Pons (tissue), 1 donor: ENCODE measurements around the gene CNPY2.
"Not testable (repeated sequence)": the region's sequence is repeated elsewhere in the genome, so short reads cannot be mapped to it uniquely, and the experiment has no call there.

ENCODE experiments used
- DNase-seq: peaks from one replicate; pipeline ENCODE4 v3.0.0-alpha.2; 2016; ENCODE audit warnings: low spot score

CNPY2 gene

DNA sequence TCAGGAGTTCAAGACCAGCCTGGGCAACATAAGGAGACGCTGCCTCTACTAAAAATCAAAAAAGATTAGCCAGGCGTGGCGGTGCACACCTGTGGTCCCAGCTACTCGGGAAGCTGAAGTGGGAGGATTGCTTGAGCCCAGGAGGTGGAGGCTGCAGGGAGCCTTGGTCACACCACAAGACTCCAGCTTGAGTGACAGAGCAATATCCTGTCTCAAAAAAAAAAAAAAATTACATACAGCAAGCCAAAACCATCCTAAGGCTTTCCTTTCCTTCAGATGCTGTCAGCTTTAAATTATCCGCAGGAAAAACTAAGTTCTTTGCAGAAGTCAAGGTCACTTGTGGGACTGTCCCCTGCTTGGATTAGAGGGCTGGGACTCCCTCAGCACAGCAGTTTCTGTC, 17.0 kb downstream of the CNPY2 start:
- DNase-seq = no peak

DNA sequence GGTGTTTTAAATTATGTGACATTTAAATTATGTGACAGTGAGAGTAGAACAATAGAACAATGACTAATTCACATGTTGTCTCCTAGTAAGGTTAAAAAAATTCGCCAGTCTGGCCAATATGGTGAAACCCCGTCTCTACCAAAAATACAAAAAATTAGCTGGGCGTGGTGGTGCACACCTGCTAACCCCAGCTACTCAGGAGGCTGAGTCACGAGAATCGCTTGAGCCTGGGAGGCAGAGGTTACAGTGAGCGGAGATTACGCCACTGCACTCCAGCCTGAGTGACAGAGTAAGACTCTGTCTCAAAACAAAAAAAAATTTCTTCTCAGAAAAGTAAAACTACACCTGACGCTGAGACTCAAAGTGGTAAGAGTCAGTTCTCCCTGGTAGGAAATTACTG, 18.4 kb downstream of the CNPY2 start:
- DNase-seq = no peak

DNA sequence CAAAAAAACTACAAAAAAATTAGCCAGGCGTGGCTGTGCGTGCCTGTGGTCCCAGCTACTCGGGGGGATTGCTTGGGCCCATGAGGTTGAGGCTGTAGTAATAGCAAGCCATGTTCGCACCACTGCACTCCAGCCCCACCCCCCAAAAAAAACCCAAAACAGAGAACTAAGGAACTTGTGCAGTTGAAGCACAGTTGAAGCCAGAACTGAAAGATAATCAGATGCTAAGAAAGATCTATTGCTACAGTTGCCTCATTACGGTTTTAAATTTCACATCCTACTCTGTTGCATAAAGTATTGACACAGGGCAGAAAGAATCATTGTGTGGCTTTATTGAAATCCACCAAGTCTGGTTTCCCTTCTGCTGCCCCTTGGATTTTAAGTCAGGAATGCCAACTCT, 19.5 kb downstream of the CNPY2 start:
- DNase-seq = no peak

- DNase-seq = no peak
Measured at GRCh38 chr12:56293795-56294194, 22.0 kb downstream of the CNPY2 start.

DNA sequence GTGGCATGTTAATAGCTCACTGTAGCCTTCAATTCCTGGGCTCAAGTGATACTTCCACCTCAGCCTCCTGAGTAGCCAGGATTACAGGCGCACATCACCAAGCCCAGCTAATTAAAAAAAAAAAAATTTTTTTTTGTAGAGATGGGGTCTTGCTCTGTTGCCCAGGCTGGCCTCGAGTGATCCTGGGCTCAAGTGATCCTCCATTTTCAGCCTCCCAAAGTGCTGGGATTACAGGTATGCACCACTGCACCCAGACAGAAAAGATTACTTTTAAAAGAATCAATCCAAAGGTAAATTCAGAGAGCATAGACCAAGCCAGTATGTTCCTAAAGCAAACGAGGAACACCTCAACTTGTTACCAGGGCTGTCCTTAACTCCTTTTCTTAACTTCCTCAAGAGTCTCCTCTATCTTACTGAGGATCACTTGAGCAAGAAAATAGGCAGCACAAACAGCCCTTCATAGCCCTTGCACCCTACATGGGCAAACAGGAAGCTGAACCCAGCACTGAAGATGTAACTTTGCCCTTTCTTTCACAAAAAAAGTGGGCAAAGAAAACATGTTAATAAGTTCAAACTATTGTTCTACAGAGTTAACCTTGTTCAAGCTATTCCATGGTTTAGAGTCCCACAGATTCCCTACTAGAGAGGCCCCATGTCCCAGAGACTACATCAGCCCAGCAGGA, 26.9 kb downstream of the CNPY2 start:
- DNase-seq = no peak

- DNase-seq = no peak
Measured at GRCh38 chr12:56286044-56286830, 29.6 kb downstream of the CNPY2 start.

DNA sequence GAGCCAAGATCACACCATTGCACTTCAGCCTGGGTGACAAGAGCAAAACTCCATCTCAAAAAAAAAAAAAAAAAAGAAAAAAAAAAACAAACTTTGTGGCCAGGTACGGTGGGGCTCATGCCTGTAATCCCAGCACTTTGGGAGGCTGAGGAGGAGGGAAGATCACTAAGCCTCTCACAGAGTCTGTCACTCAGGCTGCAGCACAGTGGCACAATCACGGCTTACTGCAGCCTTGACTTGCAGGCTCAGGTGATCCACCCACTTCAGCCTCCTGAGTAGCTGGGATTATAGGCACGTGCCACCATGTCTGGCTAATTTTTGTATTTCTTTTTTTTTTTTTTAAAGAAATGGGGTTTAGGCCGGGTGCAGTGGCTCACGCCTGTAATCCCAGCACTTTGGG, 31.5 kb downstream of the CNPY2 start:
- DNase-seq = not testable (repeated sequence)

DNA sequence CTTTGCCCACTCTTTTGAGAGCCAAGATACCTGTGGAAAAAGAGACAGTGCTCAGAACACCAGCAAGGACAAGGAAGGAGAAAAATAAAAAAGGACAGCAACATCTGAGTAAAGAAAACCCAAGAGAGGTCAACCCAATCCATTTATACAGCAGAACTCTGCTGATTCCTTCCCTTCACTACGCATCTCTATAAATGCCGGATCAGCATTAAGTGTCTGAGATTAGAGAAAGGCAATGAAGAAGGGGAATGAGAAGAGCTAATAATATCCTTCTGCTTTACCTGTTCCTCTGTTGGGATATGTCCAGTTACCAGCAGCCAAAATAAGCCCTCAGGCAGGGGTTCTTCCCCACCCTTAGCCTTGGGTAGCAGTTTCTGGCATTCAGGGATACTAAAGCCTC, 33.2 kb downstream of the CNPY2 start:
- no peak for DNase-seq

- no peak for DNase-seq
Measured at GRCh38 chr12:56282030-56282429, 33.8 kb downstream of the CNPY2 start.

GRCh38 chr12:56280849-56281248, 34.9 kb downstream of the CNPY2 start:
- no peak for DNase-seq

GRCh38 chr12:56278905-56279304, 36.9 kb downstream of the CNPY2 start:
- no peak for DNase-seq

- DNase-seq = no peak
Measured at GRCh38 chr12:56274299-56274698, 41.5 kb downstream of the CNPY2 start.

DNA sequence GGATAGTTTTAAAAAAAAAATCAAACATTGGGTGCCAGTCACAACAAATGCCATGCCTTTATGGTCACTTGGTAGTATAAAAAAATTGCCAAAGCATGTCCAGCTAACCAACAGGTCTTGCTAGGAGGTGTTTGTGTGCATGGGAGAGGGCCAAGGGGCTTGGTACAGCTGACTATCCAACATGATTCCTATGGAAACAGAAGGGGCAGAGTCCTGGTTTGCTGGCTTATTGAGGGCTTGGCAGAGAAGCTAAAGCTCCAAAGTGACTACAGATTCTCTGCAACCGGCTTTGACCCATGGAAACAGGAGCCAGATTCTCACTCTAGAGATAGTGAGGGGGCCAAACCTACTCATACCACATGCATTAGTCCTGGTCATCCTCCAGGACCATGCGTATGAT, 43.3 kb downstream of the CNPY2 start:
- DNase-seq = not testable (repeated sequence)

DNA sequence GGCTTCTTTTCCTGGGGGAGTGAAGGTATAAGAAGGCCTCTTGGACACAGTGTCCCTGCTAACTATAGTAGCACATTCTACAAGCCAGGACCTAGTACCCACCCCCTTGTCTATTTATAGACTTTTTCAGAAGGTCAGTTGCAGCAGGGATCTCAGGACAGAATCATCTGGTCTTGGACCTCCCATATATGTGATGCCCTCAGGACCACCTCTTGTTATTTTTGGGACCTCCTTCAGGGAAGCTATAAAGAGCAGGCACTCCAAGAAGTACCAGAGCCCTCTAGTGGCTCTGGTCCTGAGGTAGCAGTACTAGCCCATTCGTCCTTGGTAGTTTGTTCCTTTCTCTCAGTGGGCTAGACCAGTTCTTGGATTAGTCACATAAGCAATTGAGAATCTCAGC, 44.8 kb downstream of the CNPY2 start:
- no peak for DNase-seq

DNA sequence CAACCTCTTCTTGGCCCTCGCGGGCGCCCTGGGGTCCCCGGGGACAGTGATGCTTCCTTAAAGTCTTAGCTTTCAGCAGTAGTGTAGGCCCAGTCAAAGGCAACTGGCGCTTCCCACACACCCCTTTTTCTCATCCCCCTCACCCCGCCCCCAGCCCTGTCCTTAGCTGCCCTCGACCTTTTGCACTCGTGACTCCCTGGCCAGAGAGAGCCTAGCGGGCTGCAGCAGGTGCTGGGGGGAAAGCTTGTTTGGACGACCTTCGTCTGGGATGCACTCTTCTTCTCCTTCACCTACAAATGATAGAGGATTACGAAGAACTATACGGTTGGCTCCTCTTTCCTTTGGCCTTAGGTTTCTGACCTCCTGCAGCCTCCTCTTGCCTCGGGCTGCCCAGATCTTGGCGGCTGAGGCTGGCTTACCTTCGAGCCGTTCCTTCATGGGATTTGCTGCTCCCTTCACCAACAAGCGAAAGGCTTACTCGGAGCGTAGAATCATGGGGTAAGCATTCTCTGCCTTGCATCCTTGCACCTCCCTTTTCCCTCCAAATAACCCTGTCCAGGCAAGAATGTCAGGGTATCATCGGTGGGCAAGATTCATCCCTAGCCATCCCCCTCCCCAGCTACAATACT, 48.2 kb downstream of the CNPY2 start:
- no peak for DNase-seq

- peak; percentile 85 for DNase-seq
Measured at GRCh38 chr12:56266693-56267442, 48.9 kb downstream of the CNPY2 start, which contains the start of gene COQ10A. TSS of gene COQ10A (plus strand) at chr12:56266942. CDS start at chr12:56267119, 177 bp downstream.

DNA sequence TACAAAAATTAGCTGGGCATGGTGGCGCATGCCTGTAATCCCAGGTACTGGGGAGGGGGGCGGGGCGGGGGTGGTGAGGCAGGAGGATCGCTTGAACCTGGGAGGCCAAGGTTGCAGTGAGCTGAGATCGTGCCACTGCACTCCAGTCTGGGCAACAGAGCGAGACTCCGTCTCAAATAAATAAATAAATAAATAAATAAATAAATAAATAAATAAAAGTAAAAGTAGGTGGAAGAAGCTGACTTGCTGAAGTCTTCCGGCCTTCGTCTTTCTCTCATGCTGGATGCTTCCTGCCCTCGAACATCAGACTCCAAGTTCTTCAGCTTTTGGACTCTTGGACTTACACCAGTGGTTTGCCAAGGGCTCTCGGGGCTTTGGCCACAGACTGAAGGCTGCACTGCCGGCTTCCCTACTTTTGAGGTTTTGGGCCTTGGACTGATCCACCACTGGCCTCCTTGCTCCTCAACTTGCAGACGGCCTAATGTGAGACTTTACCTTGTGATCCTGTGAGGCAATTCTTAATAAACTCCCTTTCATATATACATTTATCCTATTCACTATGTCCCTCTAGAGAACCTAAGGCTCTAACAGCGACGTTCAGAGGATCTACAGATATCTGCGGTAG, 49.6 kb downstream of the CNPY2 start:
- DNase-seq = not testable (repeated sequence)

- not testable (repeated sequence) for DNase-seq
Measured at GRCh38 chr12:56262955-56263354, 52.8 kb downstream of the CNPY2 start.

GRCh38 chr12:56261503-56262232, 54.1 kb downstream of the CNPY2 start:
- no peak for DNase-seq

DNA sequence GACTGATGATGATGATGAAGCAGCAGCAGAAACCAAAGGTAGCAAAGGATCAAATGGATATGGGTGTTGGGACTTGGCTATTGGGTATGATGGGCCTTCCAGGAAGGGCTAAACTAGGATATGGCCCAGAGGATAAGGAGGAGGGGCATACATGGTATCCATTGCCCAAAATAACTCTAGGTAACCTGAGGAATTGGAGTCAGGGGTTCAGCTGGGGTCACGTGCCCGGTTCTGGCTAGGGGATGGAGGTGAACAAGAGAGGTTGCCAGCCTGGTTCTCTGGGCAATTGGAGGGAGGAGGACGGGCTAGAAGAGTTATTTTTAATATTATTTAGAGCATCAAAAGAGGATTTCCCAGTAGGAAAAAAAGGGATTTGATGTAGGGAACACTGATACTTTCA, 54.9 kb downstream of the CNPY2 start:
- DNase-seq = no peak

DNA sequence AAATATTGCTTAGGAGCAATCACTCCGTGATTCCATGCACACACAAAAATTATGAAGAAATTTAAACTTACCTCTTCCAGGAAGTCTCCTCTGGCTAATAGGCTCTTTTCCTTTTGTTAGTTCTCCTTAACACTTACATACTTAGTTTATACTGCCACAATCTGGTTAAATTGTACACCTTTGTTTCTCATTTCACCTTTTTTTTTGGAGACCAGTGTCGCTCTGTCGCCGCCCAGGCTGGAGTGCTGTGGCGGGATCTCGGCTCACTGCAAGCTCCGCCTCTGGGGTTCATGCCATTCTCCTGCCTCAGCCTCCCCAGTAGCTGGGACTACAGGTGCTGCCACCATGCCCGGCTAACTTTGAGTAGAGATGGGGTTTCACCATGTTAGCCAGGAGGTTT, 55.4 kb downstream of the CNPY2 start:
- no peak for DNase-seq
